Measurements from ENCODE around the gene MAP3K5. TPM values are rescaled to one million over a fixed set of nuclear protein-coding genes. Genes with fewer than 3 reads are reported as not detected.

Gene MAP3K5
- total and polyA plus RNA-seq, 9 of the 15 experiments (the other 6 are each of a cell fraction or from before 2014, with no cell fraction given), result 2.2 to 13.0 (median 9.9) TPM

DNA sequence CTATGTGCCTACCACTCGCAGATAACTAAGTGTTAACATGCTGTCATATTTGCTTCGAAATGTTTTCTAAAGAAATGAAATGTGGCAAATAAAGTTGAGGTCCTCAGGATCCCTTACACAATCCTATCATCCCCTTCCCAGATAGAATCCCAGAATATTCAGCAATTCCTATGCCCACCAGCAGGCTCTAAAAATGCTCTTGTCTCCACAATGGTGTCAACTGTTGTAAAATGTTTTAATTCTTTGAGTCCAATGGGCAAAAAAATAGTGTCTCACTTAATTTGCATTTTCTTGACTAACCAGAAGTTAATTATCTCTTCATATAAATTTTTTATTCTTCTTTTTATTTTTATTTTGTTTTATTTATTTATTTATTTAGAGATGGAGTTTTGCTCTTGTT is 138.2 kb downstream of the MAP3K5 start (continued):
- TF ChIP-seq, protein P1, sequence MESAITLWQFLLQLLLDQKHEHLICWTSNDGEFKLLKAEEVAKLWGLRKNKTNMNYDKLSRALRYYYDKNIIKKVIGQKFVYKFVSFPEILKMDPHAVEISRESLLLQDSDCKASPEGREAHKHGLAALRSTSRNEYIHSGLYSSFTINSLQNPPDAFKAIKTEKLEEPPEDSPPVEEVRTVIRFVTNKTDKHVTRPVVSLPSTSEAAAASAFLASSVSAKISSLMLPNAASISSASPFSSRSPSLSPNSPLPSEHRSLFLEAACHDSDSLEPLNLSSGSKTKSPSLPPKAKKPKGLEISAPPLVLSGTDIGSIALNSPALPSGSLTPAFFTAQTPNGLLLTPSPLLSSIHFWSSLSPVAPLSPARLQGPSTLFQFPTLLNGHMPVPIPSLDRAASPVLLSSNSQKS (CRISPR knock-in tag; IDR thresholded peaks at IDR 0.05), result no peak
- TF ChIP-seq RBFOX2 (IDR thresholded peaks at IDR 0.05; ENCODE audit: low read depth, low read length), result no peak

DNA sequence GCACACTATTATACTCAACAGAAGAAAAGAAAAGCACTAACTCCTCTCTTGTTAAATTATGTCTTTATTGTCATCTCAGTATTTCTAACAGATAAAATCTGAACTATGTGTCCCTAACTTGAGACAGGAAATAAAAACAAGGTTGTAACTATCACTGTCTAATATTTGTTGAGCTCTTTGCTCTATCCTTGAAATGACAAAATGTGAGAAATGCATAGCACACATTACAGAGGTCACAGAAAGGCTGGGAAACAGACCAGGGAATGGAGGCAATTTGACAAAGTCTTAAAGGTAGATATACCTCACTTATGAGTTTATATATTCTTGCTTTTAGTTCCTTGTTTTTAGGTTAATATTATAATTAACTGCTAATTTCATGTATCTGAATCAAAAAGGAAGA is 139.6 kb downstream of the MAP3K5 start:
- in situ Hi-C loops (cut with MboI) (no loop called here), intact Hi-C loops (cut with micrococcal nuclease) (no loop called here)
- no peak overlapping the region for H3K4me2 ChIP-seq (ENCODE audit: insufficient read depth, low read length)
- no peak for DNase-seq (ENCODE audit: extremely low read depth in 1 of 4, low spot score in 3 of 4)
- no peaks in the 10 kb centered on the region for H3K9me1 ChIP-seq (ENCODE audit: control insufficient read depth, insufficient read depth, low read length)
- no peak for ATAC-seq
- no peak overlapping the region for H3K4me3 ChIP-seq
- H3K4me1 ChIP-seq (replicated peaks in 1 of 2; ENCODE audit: control insufficient read depth in 2 of 2, insufficient read depth in 2 of 2, low read length in 2 of 2), result peaks cover 0 to 4% of the 10 kb centered on the region in 2 experiments; a peak in 2 of 5 replicates
- POLR2A ChIA-PET, result no interaction called here
- no TSS peak for BruUV-seq (replicated peaks)
- H3K79me2 ChIP-seq (ENCODE audit: control insufficient read depth, insufficient read depth, low read length), result no peaks in the 10 kb centered on the region
- H3K9me3 ChIP-seq (replicated peaks; ENCODE audit: control insufficient read depth, insufficient read depth, low read depth, low read length), result no peaks in the 10 kb centered on the region
- no peak overlapping the region for H3K9ac ChIP-seq (ENCODE audit: insufficient read depth in 1 of 2, low read depth in 2 of 2, low read length in 2 of 2)
- H3K27ac ChIP-seq (ENCODE audit: extremely low read depth, low read depth, low read length), result no peak overlapping the region
- peaks cover 0 to 2% of the 10 kb centered on the region in 2 experiments; a peak in 1 of 5 replicates for H3K27me3 ChIP-seq (ENCODE audit: control insufficient read depth in 2 of 2, insufficient read depth in 2 of 2, low read length in 2 of 2)
- CTCF ChIA-PET (ENCODE audit: low intra/inter-chr PET ratio), result no interaction called here
- peaks cover 10% of the 10 kb centered on the region; the same call in 2 of the 3 replicates for H3K36me3 ChIP-seq (ENCODE audit: control insufficient read depth, insufficient read depth, low read length)
- no peak overlapping the region for H2AFZ ChIP-seq (ENCODE audit: low read depth, low read length)
- no peaks in the 10 kb centered on the region for H4K20me1 ChIP-seq (replicated peaks; ENCODE audit: control insufficient read depth, insufficient read depth, low read length)
- FAIRE-seq, result no peak
- TF ChIP-seq PPARD (CRISPR knock-in tag; IDR thresholded peaks at IDR 0.05) (no peak), MEF2D (tag; conservative IDR thresholded peaks at IDR 0.05; ENCODE audit: low read depth) (no peak), SNIP1 (IDR thresholded peaks at IDR 0.05; ENCODE audit: low read depth) (no peak), ARID1B (IDR thresholded peaks at IDR 0.05) (no peak)
- TF ChIP-seq, protein P2, sequence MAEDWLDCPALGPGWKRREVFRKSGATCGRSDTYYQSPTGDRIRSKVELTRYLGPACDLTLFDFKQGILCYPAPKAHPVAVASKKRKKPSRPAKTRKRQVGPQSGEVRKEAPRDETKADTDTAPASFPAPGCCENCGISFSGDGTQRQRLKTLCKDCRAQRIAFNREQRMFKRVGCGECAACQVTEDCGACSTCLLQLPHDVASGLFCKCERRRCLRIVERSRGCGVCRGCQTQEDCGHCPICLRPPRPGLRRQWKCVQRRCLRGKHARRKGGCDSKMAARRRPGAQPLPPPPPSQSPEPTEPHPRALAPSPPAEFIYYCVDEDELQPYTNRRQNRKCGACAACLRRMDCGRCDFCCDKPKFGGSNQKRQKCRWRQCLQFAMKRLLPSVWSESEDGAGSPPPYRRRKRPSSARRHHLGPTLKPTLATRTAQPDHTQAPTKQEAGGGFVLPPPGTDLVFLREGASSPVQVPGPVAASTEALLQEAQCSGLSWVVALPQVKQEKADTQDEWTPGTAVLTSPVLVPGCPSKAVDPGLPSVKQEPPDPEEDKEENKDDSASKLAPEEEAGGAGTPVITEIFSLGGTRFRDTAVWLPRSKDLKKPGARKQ (CRISPR knock-in tag; IDR thresholded peaks at IDR 0.05), result no peak
- TF ChIP-seq, protein P3, sequence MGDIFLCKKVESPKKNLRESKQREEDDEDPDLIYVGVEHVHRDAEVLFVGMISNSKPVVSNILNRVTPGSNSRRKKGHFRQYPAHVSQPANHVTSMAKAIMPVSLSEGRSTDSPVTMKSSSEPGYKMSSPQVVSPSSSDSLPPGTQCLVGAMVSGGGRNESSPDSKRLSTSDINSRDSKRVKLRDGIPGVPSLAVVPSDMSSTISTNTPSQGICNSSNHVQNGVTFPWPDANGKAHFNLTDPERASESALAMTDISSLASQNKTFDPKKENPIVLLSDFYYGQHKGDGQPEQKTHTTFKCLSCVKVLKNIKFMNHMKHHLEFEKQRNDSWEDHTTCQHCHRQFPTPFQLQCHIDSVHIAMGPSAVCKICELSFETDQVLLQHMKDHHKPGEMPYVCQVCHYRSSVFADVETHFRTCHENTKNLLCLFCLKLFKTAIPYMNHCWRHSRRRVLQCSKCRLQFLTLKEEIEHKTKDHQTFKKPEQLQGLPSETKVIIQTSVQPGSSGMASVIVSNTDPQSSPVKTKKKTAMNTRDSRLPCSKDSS (IDR thresholded peaks at IDR 0.05; ENCODE audit: low read depth, partially characterized antibody), result no peak
